HepG2 (cell line): ENCODE results near the gene OSM. TPM values are rescaled to one million over a fixed set of nuclear protein-coding genes. Genes with fewer than 3 reads are reported as not detected.
A peak's percentile ranks its signal among the peaks of the same experiment; 100 is the strongest.

ENCODE experiments used
- ATAC-seq: fragments of 200-7000 bp; cut with Tn5 transposase; 3 replicates; pipeline ENCODE4 v1.9.1; 2020; ENCODE audit warnings: mild to moderate bottlenecking, moderate library complexity
- BruUV-seq: library from RNA; stranded (reverse); fragments of 400-500 nt; replicated peaks from 2 replicates; lab custom pipeline; 2021; lab: Mats Ljungman, UMichigan
- CTCF ChIA-PET: fragments of 300-600 bp; formaldehyde crosslinking; extraction: SDS; loops from one replicate; lab custom pipeline; 2021; ENCODE audit warnings: low total read pairs, inconsistent platforms, low intra/inter-chr PET ratio; lab: Yijun Ruan, JAX
- POLR2A ChIA-PET: fragments of 350-600 bp; sonication (Branson Sonifier 250); formaldehyde crosslinking; loops from one replicate; lab custom pipeline; 2020; ENCODE audit warnings: antibody characterized with exemption, inconsistent platforms; lab: Yijun Ruan, JAX
- DNase-seq: peaks from one replicate; pipeline ENCODE4 v3.0.0-alpha.2; 2015; ENCODE audit warnings: low spot score
- FAIRE-seq: peaks from 3 replicates; lab custom pipeline; 2011; peaks lifted over from hg19 to GRCh38; lab: Jason Lieb, UNC
- H2AFZ ChIP-seq: one replicate; pipeline ENCODE4 v1.6.1; 2011; ENCODE audit warnings: low read length, inconsistent platforms
- H3K27ac ChIP-seq: fragments of 300-600 bp; 3 replicates; pipeline ENCODE4 v1.8.0; 2011; ENCODE audit warnings: mixed run types, mild to moderate bottlenecking, mixed read lengths, low read length, inconsistent platforms; ENCODE audit not compliant: insufficient read depth; ENCODE audit errors: extremely low read length
- H3K27me3 ChIP-seq, 2 experiments: fragments of 200-600 bp in 1 of 2; 2 replicates in 1 of 2; 3 replicates in 1 of 2; pipeline versions ENCODE4 v1.6.0 to v1.8.0; 2011; ENCODE audit warnings: low read length in 2 of 2, mild to moderate bottlenecking in 2 of 2, moderate library complexity in 2 of 2, inconsistent platforms in 1 of 2; ENCODE audit not compliant: insufficient read depth in 2 of 2, control insufficient read depth in 1 of 2
- H3K36me3 ChIP-seq, 2 experiments: fragments of 200-600 bp in 1 of 2; replicated peaks in 1 of 2; 2 replicates in 1 of 2; 3 replicates in 1 of 2; pipeline versions ENCODE4 v1.5.1 to v1.8.0; 2011; ENCODE audit warnings: low read length in 2 of 2, inconsistent platforms in 1 of 2; ENCODE audit not compliant: insufficient read depth in 2 of 2, control insufficient read depth in 1 of 2
- H3K4me1 ChIP-seq: 2 replicates; pipeline ENCODE4 v1.5.1; 2012; ENCODE audit warnings: low read length, inconsistent platforms; ENCODE audit not compliant: insufficient read depth
- H3K4me2 ChIP-seq: 2 replicates; pipeline ENCODE4 v1.6.0; 2011; ENCODE audit warnings: low read depth, low read length, inconsistent platforms
- H3K4me3 ChIP-seq, 3 experiments: fragments of 200-600 bp in 1 of 3; sonication (generic), shearing (Covaris generic) in 1 of 3; replicated peaks in 1 of 3; 2 replicates each; pipeline ENCODE4 v1.5.1; 2011 to 2016; ENCODE audit warnings: low read length in 3 of 3, inconsistent platforms in 2 of 3, low read depth in 2 of 3, mild to moderate bottlenecking in 2 of 3, control low read depth in 1 of 3, mixed read lengths in 1 of 3; ENCODE audit not compliant: insufficient read depth in 1 of 3
- H3K79me2 ChIP-seq: one replicate; pipeline ENCODE4 v1.6.1; 2011; ENCODE audit warnings: low read length, inconsistent platforms; ENCODE audit not compliant: insufficient read depth
- H3K9ac ChIP-seq: 2 replicates; pipeline ENCODE4 v1.6.0; 2011; ENCODE audit warnings: mild to moderate bottlenecking, low read depth, low read length, inconsistent platforms; ENCODE audit not compliant: insufficient read depth
- H3K9me3 ChIP-seq: 2 replicates; pipeline ENCODE4 v1.5.1; 2012; ENCODE audit warnings: mild to moderate bottlenecking, low read length
- H4K20me1 ChIP-seq: 2 replicates; pipeline ENCODE4 v1.6.0; 2011; ENCODE audit warnings: inconsistent platforms, mild to moderate bottlenecking, low read length, moderate library complexity; ENCODE audit not compliant: insufficient read depth
- ARHGAP35 ChIP-seq: sonication (generic); formaldehyde crosslinking; IDR thresholded peaks from 2 replicates; pipeline ENCODE4 v1.9.0; 2022; ENCODE audit warnings: mild to moderate bottlenecking, inconsistent platforms, moderate library complexity, missing genetic modification reagents, borderline replicate concordance
- ATM ChIP-seq: fragments of 450-650 bp; IDR thresholded peaks from 2 replicates; pipeline ENCODE4 v1.7.1; 2017; ENCODE audit warnings: mild to moderate bottlenecking, borderline replicate concordance
- HNRNPK ChIP-seq: fragments of 200-400 bp; formaldehyde crosslinking; IDR thresholded peaks from 2 replicates; pipeline ENCODE4 v1.6.1; 2018; ENCODE audit warnings: low read length, low read depth, moderate library complexity, mild to moderate bottlenecking; ENCODE audit not compliant: poor library complexity, severe bottlenecking
- KDM5B ChIP-seq: sonication (generic); formaldehyde crosslinking; IDR thresholded peaks from 2 replicates; pipeline ENCODE4 v1.4.0; 2020; ENCODE audit warnings: missing genetic modification reagents, mild to moderate bottlenecking, borderline replicate concordance
- NBN ChIP-seq: fragments of 450-650 bp; conservative IDR thresholded peaks from 2 replicates; pipeline ENCODE4 v1.6.1; 2017
- NCOA2 ChIP-seq: sonication (generic); formaldehyde crosslinking; IDR thresholded peaks from 2 replicates; pipeline ENCODE4 v1.8.0; 2022; ENCODE audit warnings: inconsistent platforms
- NFYC ChIP-seq: IDR thresholded peaks from 2 replicates; pipeline ENCODE4 v1.6.1; 2016; ENCODE audit warnings: missing genetic modification reagents, missing compliant biosample characterization
- SUZ12 ChIP-seq: fragments of 150-350 bp; IDR thresholded peaks from 2 replicates; pipeline ENCODE4 v1.6.1; 2014; ENCODE audit warnings: low read depth, low read length
- TARDBP ChIP-seq: sonication (generic); formaldehyde crosslinking; IDR thresholded peaks from 2 replicates; pipeline ENCODE4 v1.8.0; 2022; ENCODE audit warnings: mild to moderate bottlenecking, missing genetic modification reagents
- ZNF564 ChIP-seq: sonication (generic); formaldehyde crosslinking; IDR thresholded peaks from 2 replicates; pipeline ENCODE4 v1.8.1; 2023; ENCODE audit warnings: mild to moderate bottlenecking, missing genetic modification reagents
- WGBS: methylation state at CpG from one replicate; pipeline ENCODE4 v1.1.6; 2017; ENCODE audit warnings: low lambda C conversion rate; 5-methylcytosine and 5-hydroxymethylcytosine counted together
- in situ Hi-C: cut with HindIII; loops from 2 replicates; pipeline ENCODE4 v1.10.0; 2017; ENCODE audit warnings: low pct_unique_long_range_greater_than_20kb; ENCODE audit not compliant: extremely low pct_ligation_motif_present
- intact Hi-C: fragments of 100-400 bp; cut with micrococcal nuclease; formaldehyde crosslinking; loops from one replicate; pipeline ENCODE4 v1.10.0; 2022; ENCODE audit not compliant: unreplicated experiment
- polyA plus RNA-seq, 8 experiments: library from polyadenylated mRNA; depleted of rRNA in 3 of 8; stranded (reverse) in 7 of 8; unstranded in 1 of 8; fragments of >200 nt; fragmentation: Illumina TruSeq in 4 of 8; extraction: Trizol in 4 of 8; gene quantifications; 2 replicates each; pipeline versions ENCODE4 v1.2.1 to v1.2.3, GENCODE V29; 2011 to 2016; ENCODE audit warnings: low read depth in 4 of 8, missing spikeins in 1 of 8, mixed read lengths in 1 of 8; ENCODE audit not compliant: insufficient read depth in 1 of 8
- total RNA-seq, 5 experiments: library from RNA; depleted of rRNA; stranded (reverse); fragments of >200 nt; fragmentation: Illumina TruSeq; extraction: Trizol; gene quantifications; 2 replicates each; pipeline ENCODE4 v1.2.3, GENCODE V29; 2016; ENCODE audit warnings: low read depth in 1 of 5
- TF ChIP-seq, protein P1 (sequence below): sonication (generic); formaldehyde crosslinking; IDR thresholded peaks from 2 replicates; pipeline ENCODE4 v1.4.0; 2020; ENCODE audit warnings: missing genetic modification reagents

OSM gene
- total and polyA plus RNA-seq, 2 of the 13 experiments (the other 11 are each of a cell fraction or from before 2014, with no cell fraction given) = not detected

DNA sequence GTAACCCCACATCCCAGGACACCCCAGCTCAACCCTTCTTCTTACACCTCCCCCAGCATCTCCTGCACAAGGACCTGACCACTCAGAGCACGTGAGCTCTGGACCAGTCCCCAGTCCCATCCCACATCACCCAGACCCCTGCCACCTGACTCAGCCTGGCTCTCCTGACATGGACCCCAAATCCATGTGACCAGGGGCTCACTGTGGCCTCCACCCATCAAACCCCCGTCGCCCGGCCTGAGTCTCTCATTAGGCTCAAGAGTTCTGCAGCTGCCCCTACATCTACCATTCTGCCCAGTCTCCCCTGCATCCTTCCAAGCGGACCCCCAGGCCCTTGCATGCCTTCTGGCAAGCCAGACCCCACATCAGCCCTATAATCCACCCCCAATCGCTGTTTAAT, 18.2 kb downstream of the OSM start:
- Histone ChIP-seq H3K4me3 (peak overlapping the region; percentile 24 to 67 (median 49); a peak in 5 of 6 replicates), H3K9ac (peak overlapping the region; percentile 65), H3K4me1 (peaks cover 65% of the 10 kb centered on the region), H3K79me2 (no peaks in the 10 kb centered on the region), H3K27me3 (no peaks in the 10 kb centered on the region), H3K27ac (no peak overlapping the region), H2AFZ (no peak overlapping the region), H3K36me3 (no peaks in the 10 kb centered on the region), H3K9me3 (no peaks in the 10 kb centered on the region), H4K20me1 (no peaks in the 10 kb centered on the region), H3K4me2 (peak overlapping the region; percentile 74)
- ChIA-PET CTCF (no interaction called here), POLR2A (interaction anchor here (0.6 to 1.1 kb wide), 3 partner anchors 14 to 65 kb away, joined by 3 read pairs; no protein-coding TSS in a partner anchor)
- no peak for DNase-seq
- TF ChIP-seq HNRNPK (no peak), SUZ12 (no peak), NFYC (CRISPR knock-in tag) (no peak), KDM5B (CRISPR knock-in tag) (no peak), ATM (no peak), TARDBP (no peak), ZNF564 (CRISPR knock-in tag) (no peak), NBN (no peak), NCOA2 (CRISPR knock-in tag) (no peak), ARHGAP35 (no peak)
- TF ChIP-seq, protein P1, sequence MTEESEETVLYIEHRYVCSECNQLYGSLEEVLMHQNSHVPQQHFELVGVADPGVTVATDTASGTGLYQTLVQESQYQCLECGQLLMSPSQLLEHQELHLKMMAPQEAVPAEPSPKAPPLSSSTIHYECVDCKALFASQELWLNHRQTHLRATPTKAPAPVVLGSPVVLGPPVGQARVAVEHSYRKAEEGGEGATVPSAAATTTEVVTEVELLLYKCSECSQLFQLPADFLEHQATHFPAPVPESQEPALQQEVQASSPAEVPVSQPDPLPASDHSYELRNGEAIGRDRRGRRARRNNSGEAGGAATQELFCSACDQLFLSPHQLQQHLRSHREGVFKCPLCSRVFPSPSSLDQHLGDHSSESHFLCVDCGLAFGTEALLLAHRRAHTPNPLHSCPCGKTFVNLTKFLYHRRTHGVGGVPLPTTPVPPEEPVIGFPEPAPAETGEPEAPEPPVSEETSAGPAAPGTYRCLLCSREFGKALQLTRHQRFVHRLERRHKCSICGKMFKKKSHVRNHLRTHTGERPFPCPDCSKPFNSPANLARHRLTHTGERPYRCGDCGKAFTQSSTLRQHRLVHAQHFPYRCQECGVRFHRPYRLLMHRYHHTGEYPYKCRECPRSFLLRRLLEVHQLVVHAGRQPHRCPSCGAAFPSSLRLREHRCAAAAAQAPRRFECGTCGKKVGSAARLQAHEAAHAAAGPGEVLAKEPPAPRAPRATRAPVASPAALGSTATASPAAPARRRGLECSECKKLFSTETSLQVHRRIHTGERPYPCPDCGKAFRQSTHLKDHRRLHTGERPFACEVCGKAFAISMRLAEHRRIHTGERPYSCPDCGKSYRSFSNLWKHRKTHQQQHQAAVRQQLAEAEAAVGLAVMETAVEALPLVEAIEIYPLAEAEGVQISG (CRISPR knock-in tag) = no peak
- intact Hi-C loops = no loop called here
- BruUV-seq = no TSS peak
- WGBS = 57% methylated on average over 6 of the region's 6 CpGs
- FAIRE-seq = no peak
- in situ Hi-C loops = no loop called here
- ATAC-seq = no peak
